GM21576 (cell line): Measurements from ENCODE around the gene EFNB1.

ENCODE experiments used
- ATAC-seq: cut with Tn5 transposase; IDR thresholded peaks from one replicate; pipeline ENCODE4 v1.9.1; 2021; ENCODE audit warnings: mild to moderate bottlenecking, moderate library complexity; ENCODE audit not compliant: unreplicated experiment

EFNB1 gene

GRCh38 chrX:68880846-68881552, 52.2 kb downstream of the EFNB1 start:
- ATAC-seq, result no peak

GRCh38 chrX:68881911-68882310, 53.1 kb downstream of the EFNB1 start:
- no peak for ATAC-seq

GRCh38 chrX:68883800-68884199, 55.0 kb downstream of the EFNB1 start:
- ATAC-seq, result no peak

- ATAC-seq, result no peak
Observed at GRCh38 chrX:68889249-68889648, 60.4 kb downstream of the EFNB1 start.
